Heart left ventricle (tissue), 16 donors: ENCODE measurements around the gene GLT1D1. TPM values are rescaled to one million over a fixed set of nuclear protein-coding genes. Genes with fewer than 3 reads are reported as not detected.

Experiments used
- ATAC-seq, 4 donors: fragments of 200-7000 bp; cut with Tn5 transposase; one replicate each; pipeline ENCODE4 v1.9.1; 2020 to 2022; ENCODE audit warnings: moderate library complexity in 4 of 4, mild to moderate bottlenecking in 3 of 4, moderate number of reproducible peaks in 1 of 4
- DNase-seq, 5 donors: peaks; one replicate each; pipeline ENCODE4 v3.0.0-alpha.2; 2020
- H3K27ac ChIP-seq, 12 donors: fragments of 200-600 bp; sonication (generic) in 4 of 12; one replicate each; pipeline versions ENCODE4 v1.5.0 to v1.8.0; 2016 to 2022; ENCODE audit warnings: mild to moderate bottlenecking in 2 of 12
- H3K27me3 ChIP-seq, 9 donors: fragments of 200-600 bp; sonication (generic) in 2 of 9; one replicate each; pipeline versions ENCODE4 v1.5.1 to v1.8.0; 2016 to 2022; ENCODE audit warnings: mild to moderate bottlenecking in 3 of 9
- H3K36me3 ChIP-seq, 9 donors: fragments of 200-600 bp; sonication (generic) in 2 of 9; one replicate each; pipeline versions ENCODE4 v1.5.0 to v1.8.0; 2018 to 2022; ENCODE audit warnings: mild to moderate bottlenecking in 2 of 9
- H3K4me1 ChIP-seq, 12 donors: fragments of 200-600 bp; sonication (generic) in 4 of 12; one replicate each; pipeline versions ENCODE4 v1.5.0 to v1.8.0; 2016 to 2022; ENCODE audit warnings: mild to moderate bottlenecking in 3 of 12
- H3K4me3 ChIP-seq, 12 donors: fragments of 200-600 bp; sonication (generic) in 4 of 12; one replicate each; pipeline versions ENCODE4 v1.5.0 to v1.8.0; 2017 to 2022; ENCODE audit warnings: mild to moderate bottlenecking in 9 of 12, moderate library complexity in 4 of 12
- H3K9me3 ChIP-seq, 12 donors: fragments of 200-600 bp; sonication (generic) in 4 of 12; one replicate each; pipeline versions ENCODE4 v1.5.0 to v1.8.0; 2016 to 2022; ENCODE audit warnings: mild to moderate bottlenecking in 1 of 12
- CTCF ChIP-seq, 12 donors: fragments of 200-600 bp; sonication (generic) in 4 of 12; IDR thresholded peaks; one replicate each; pipeline versions ENCODE4 v1.5.0 to v1.8.0; 2018 to 2022; ENCODE audit warnings: antibody characterized with exemption in 12 of 12, mild to moderate bottlenecking in 5 of 12
- POLR2A ChIP-seq, 2 donors: fragments of 450-650 bp; IDR thresholded peaks; one replicate each; pipeline ENCODE4 v1.6.1; 2017; ENCODE audit warnings: antibody characterized with exemption in 2 of 2, mild to moderate bottlenecking in 2 of 2, moderate library complexity in 2 of 2
- WGBS, 4 donors: extraction: QIAGEN DNeasy Blood & Tissue Kit in 2 of 4; methylation state at CpG; one replicate each; pipeline versions ENCODE4 v1.1.5 to v1.1.7; 2013 to 2018; 5-methylcytosine and 5-hydroxymethylcytosine counted together
- intact Hi-C, 10 donors: fragments of 100-400 bp; cut with DNase I; formaldehyde crosslinking; loops; one replicate each; pipeline versions ENCODE4 v1.11.1 to v1.14.2; 2022
- polyA plus RNA-seq, 2 donors: library from polyadenylated mRNA; stranded (reverse); fragments of 200-250 nt; gene quantifications; one replicate each; pipeline ENCODE4 v1.2.3, GENCODE V29; 2013
- total RNA-seq, 9 donors: library from RNA; depleted of rRNA in 2 of 9; stranded (reverse); fragments of >200 nt in 2 of 9; fragmentation: NEBNext Ultra II Directional in 3 of 9; extraction: Animal tissue kit (Norgen Biotek cat#: 25700) in 3 of 9; gene quantifications; one replicate each; pipeline versions ENCODE4 v1.1.0 to v1.2.4, GENCODE V29; 2016 to 2023
- donor health status: ischemic (EF 13 %, LVEDD 7.1; RV severe dilation, severe dysfunction).
- donor health status: healthy with polysubstance abuse.
- donor health status: DM: no; HTN: yes; CAD: no.
- donor health status: DM: no; HTN: no; CAD: no.
- donor health status: ischemic (EF 25% LVEDD 6.9; RV normal size, moderate dysfunction).
- donor health status: ischemic (EF 25% LVEDD 5.7; RV mildly dilated, moderate dysfunction).
- donor health status: healthy.
- donor health status: DM: yes; HTN: yes; CAD: no.
- donor health status: ischemic (EF 35%, LVEDD 5.7; RV mildly dilated, moderate dysfunction).
- donor health status: nonischemic (EF 11% LVEDD 7.7; RV severe dilation, severe dysfunction).
- donor health status: DM: yes; HTN: yes; CAD: no.
- donor health status: PGD.
- donor health status: ischemic (EF 29% LVEDD 5.4; RV normal size, mild dysfunction).
- donor health status: nonischemic (EF 23%, LVEDD 6.1; RV moderate dilation, normal function).

Gene GLT1D1
- total and polyA plus RNA-seq, 11 donors, result 0.11 to 2.3 (median 0.38) TPM

DNA sequence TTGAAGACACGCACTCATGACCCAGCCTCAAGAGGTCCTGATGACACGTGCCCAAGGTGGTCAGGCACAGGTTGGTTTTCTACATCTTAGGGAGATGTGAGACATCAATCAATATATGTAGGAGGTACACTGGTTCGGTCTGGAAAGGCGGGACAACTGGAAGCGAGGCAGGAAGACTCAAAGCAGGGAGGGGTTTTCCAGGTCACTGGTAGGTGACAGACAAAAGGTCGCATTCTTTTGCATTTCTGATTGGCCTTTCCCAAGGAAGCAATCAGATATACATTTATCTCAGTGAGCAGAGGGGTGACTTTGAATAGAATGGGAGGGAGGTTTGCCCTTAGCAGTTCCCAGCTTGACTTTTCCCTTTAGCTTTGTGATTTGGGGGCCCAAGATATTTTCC is 38.6 kb downstream of the GLT1D1 start:
- intact Hi-C loops, result no loop called here
- Histone ChIP-seq H3K36me3 (no peaks in the 10 kb centered on the region), H3K27me3 (no peaks in the 10 kb centered on the region), H3K4me3 (no peak overlapping the region), H3K27ac (no peak overlapping the region), H3K4me1 (no peaks in the 10 kb centered on the region), H3K9me3 (no peaks in the 10 kb centered on the region)
- TF ChIP-seq POLR2A (IDR thresholded peaks at IDR 0.05) (no peak), CTCF (IDR thresholded peaks at IDR 0.05) (no peak)
- no peak for ATAC-seq
- no peak for DNase-seq
- 65 to 75% (median 69%) methylated on average over 6 of the region's 6 CpGs for WGBS, 4 donors

DNA sequence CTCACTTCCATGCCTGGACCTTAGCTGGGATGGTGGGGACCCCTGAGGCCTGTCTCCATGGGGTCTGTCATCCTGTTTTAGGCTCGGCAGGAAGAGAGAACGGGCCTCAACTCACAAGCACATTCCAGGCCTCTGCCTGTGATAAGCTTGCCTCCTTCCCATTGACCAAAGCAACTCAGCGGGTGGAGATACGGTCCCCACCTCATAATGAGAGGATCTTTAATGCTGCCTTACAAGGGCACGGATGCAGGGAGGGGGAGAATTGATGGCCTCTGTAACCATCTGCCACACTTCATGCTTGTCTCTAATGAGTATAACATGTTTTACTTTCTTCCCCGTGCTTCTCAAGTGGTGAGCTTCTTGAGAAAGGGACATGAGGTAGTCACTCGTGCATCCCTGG is 50.0 kb downstream of the GLT1D1 start:
- TF ChIP-seq POLR2A (IDR thresholded peaks at IDR 0.05) (no peak), CTCF (IDR thresholded peaks at IDR 0.05) (no peak)
- intact Hi-C loops, result no loop called here
- no peak overlapping the region for H3K27ac ChIP-seq
- no peaks in the 10 kb centered on the region for H3K36me3 ChIP-seq
- 51 to 76% (median 61%) methylated on average over 6 to 7 of the region's 7 CpGs for WGBS, 4 donors
- ATAC-seq (no peak), DNase-seq (no peak)
- no peaks in the 10 kb centered on the region for H3K4me1 ChIP-seq
- H3K9me3 ChIP-seq, result no peaks in the 10 kb centered on the region
- H3K4me3 ChIP-seq, result no peak overlapping the region
- peaks cover 0 to 7% (median 0%) of the 10 kb centered on the region in 9 donors for H3K27me3 ChIP-seq

- no peak overlapping the region for H3K4me3 ChIP-seq
- WGBS, 4 donors, result 86 to 90% (median 87%) methylated on average over 13 of the region's 13 CpGs
- H3K4me1 ChIP-seq, result no peaks in the 10 kb centered on the region
- H3K36me3 ChIP-seq, result no peaks in the 10 kb centered on the region
- H3K27ac ChIP-seq, result no peak overlapping the region
- TF ChIP-seq POLR2A (IDR thresholded peaks at IDR 0.05) (no peak), CTCF (IDR thresholded peaks at IDR 0.05) (no peak)
- DNase-seq, result no peak
- H3K9me3 ChIP-seq, result no peaks in the 10 kb centered on the region
- intact Hi-C loops, result no loop called here
- no peak for ATAC-seq
- peaks cover 0 to 7% (median 0%) of the 10 kb centered on the region in 9 donors for H3K27me3 ChIP-seq
Measured at GRCh38 chr12:128905003-128905544, 51.8 kb downstream of the GLT1D1 start.

GRCh38 chr12:128906485-128907137 is 53.3 kb downstream of the GLT1D1 start:
- DNase-seq, result no peak
- H3K4me1 ChIP-seq, result peaks cover 0 to 5% (median 0%) of the 10 kb centered on the region in 12 donors
- no peaks in the 10 kb centered on the region for H3K36me3 ChIP-seq
- H3K9me3 ChIP-seq, result no peaks in the 10 kb centered on the region
- no peak for ATAC-seq
- TF ChIP-seq CTCF (IDR thresholded peaks at IDR 0.05) (no peak), POLR2A (IDR thresholded peaks at IDR 0.05) (no peak)
- no peak overlapping the region for H3K4me3 ChIP-seq
- peaks cover 0 to 5% (median 0%) of the 10 kb centered on the region in 9 donors for H3K27me3 ChIP-seq
- no peak overlapping the region for H3K27ac ChIP-seq
- WGBS, 4 donors, result 82 to 88% (median 83%) methylated on average over 4 of the region's 4 CpGs
- intact Hi-C loops, result no loop called here
